Measurements from ENCODE around the gene GDPD4. TPM values are rescaled to one million over a fixed set of nuclear protein-coding genes. Genes with fewer than 3 reads are reported as not detected.

The GDPD4 gene
- total and polyA plus RNA-seq, 10 of the 15 experiments (the other 5 are each of a cell fraction or from before 2014, with no cell fraction given): 0.23 TPM; not detected in 9

DNA sequence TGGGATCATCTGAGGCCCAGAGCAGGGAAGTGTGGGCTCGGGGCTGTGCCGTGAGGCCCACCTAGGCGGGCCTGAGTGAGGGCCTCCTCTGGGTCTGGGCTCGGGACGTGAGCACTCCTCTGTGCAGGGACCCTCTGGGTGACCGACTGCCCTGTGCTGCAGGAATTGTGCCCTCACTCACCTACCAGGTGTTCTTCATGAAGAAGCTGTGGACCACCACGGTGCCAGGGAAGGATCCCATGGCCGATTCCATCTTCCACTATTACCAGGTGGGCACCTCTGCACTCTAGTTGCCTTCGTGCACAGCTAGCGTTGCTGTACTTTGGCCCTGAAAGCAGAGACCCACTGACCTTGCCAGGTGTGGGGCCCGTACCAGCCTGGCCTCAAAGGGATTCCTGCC is 93.0 kb downstream of the GDPD4 start (continued):
- no peak for TF ChIP-seq SRF (IDR thresholded peaks at IDR 0.05; ENCODE audit: low read depth in 2 of 2, low read length in 2 of 2)
- TF ChIP-seq MTA2 (IDR thresholded peaks at IDR 0.05; ENCODE audit: low read depth): no peak
- no peak for TF ChIP-seq GATAD2B (conservative IDR thresholded peaks at IDR 0.05; ENCODE audit: low read depth)
- no peak for TF ChIP-seq EZH2 (IDR thresholded peaks at IDR 0.05; ENCODE audit: borderline replicate concordance, control insufficient read depth, low read depth, low read length)
- TF ChIP-seq NR2C2 (IDR thresholded peaks at IDR 0.05; ENCODE audit: borderline replicate concordance, control insufficient read depth, insufficient read length, low read depth): no peak
- no peak for TF ChIP-seq SPI1 (IDR thresholded peaks at IDR 0.05; ENCODE audit: borderline replicate concordance, insufficient read depth, low read depth, low read length)
- no peak for TF ChIP-seq LARP7 (IDR thresholded peaks at IDR 0.05)

- H3K27me3 ChIP-seq (replicated peaks in 1 of 2; ENCODE audit: control insufficient read depth in 2 of 2, insufficient read depth in 2 of 2, low read length in 1 of 2): no peaks in the 10 kb centered on the region; a peak in 1 of 4 replicates
- ATAC-seq (no peak), FAIRE-seq (no peak), DNase-seq (ENCODE audit: low read depth, low spot score) (no peak)
- SMC1A ChIA-PET (ENCODE audit: uncharacterized antibody, unreplicated experiment): no interaction called here
- no peak overlapping the region for H3K4me2 ChIP-seq (ENCODE audit: control insufficient read depth, insufficient read depth)
- no TSS peak for BruUV-seq (replicated peaks)
- 57% methylated on average over 10 of the region's 10 CpGs for WGBS (ENCODE audit: insufficient coverage, insufficient replicate concordance, low lambda C conversion rate, missing lambda C conversion rate)
- no peaks in the 10 kb centered on the region for H3K4me1 ChIP-seq (ENCODE audit: control insufficient read depth, insufficient read depth, low read length)
- in situ Hi-C loops (cut with MboI): no loop called here
- intact Hi-C loops (cut with micrococcal nuclease; ENCODE audit: unreplicated experiment): no loop called here
- no peaks in the 10 kb centered on the region for H4K20me1 ChIP-seq (ENCODE audit: control insufficient read depth, insufficient read depth)
- H3K36me3 ChIP-seq (ENCODE audit: control insufficient read depth in 2 of 2, insufficient read depth in 2 of 2, low read length in 1 of 2): no peaks in the 10 kb centered on the region
- no peak overlapping the region for H3K9ac ChIP-seq (ENCODE audit: control insufficient read depth, insufficient read depth, low read length)
- POLR2A ChIA-PET: no interaction called here
- H3K4me3 ChIP-seq: no peak overlapping the region
- no peaks in the 10 kb centered on the region for H3K79me2 ChIP-seq (ENCODE audit: control insufficient read depth, insufficient read depth, low read length)
- no peaks in the 10 kb centered on the region for H3K9me3 ChIP-seq (replicated peaks; ENCODE audit: control insufficient read depth, insufficient read depth, low read length)
- H2AFZ ChIP-seq (ENCODE audit: control insufficient read depth, low read depth, low read length): no peak overlapping the region
- RAD21 ChIA-PET (ENCODE audit: unreplicated experiment): no interaction called here
- CTCF ChIA-PET: no interaction called here
- H3K27ac ChIP-seq (ENCODE audit: control insufficient read depth, insufficient read depth): no peak overlapping the region
- no peak for TF ChIP-seq MLLT1 (IDR thresholded peaks at IDR 0.05)
- TF ChIP-seq TCF12 (IDR thresholded peaks at IDR 0.05; ENCODE audit: low read depth, low read length): no peak
- TF ChIP-seq, protein P1, sequence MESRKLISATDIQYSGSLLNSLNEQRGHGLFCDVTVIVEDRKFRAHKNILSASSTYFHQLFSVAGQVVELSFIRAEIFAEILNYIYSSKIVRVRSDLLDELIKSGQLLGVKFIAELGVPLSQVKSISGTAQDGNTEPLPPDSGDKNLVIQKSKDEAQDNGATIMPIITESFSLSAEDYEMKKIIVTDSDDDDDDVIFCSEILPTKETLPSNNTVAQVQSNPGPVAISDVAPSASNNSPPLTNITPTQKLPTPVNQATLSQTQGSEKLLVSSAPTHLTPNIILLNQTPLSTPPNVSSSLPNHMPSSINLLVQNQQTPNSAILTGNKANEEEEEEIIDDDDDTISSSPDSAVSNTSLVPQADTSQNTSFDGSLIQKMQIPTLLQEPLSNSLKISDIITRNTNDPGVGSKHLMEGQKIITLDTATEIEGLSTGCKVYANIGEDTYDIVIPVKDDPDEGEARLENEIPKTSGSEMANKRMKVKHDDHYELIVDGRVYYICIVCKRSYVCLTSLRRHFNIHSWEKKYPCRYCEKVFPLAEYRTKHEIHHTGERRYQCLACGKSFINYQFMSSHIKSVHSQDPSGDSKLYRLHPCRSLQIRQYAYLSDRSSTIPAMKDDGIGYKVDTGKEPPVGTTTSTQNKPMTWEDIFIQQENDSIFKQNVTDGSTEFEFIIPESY (IDR thresholded peaks at IDR 0.05): no peak
- TF ChIP-seq, protein P2, sequence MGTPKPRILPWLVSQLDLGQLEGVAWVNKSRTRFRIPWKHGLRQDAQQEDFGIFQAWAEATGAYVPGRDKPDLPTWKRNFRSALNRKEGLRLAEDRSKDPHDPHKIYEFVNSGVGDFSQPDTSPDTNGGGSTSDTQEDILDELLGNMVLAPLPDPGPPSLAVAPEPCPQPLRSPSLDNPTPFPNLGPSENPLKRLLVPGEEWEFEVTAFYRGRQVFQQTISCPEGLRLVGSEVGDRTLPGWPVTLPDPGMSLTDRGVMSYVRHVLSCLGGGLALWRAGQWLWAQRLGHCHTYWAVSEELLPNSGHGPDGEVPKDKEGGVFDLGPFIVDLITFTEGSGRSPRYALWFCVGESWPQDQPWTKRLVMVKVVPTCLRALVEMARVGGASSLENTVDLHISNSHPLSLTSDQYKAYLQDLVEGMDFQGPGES (IDR thresholded peaks at IDR 0.05): no peak
- TF ChIP-seq PML (IDR thresholded peaks at IDR 0.05; ENCODE audit: low read length): no peak
- no peak for TF ChIP-seq MYB (IDR thresholded peaks at IDR 0.05; ENCODE audit: borderline replicate concordance, low read depth, low read length)
- TF ChIP-seq ZBED1 (IDR thresholded peaks at IDR 0.05; ENCODE audit: borderline replicate concordance): no peak
- no peak for TF ChIP-seq CHD4 (IDR thresholded peaks at IDR 0.05)
- TF ChIP-seq SMAD1 (IDR thresholded peaks at IDR 0.05; ENCODE audit: low read depth, partially characterized antibody): no peak
- TF ChIP-seq RB1 (IDR thresholded peaks at IDR 0.05; ENCODE audit: borderline replicate concordance): no peak
Measured at GRCh38 chr11:77207618-77208313, 93.7 kb downstream of the GDPD4 start.

Data from GM12878 (cell line).